HepG2 (cell line): Measurements from ENCODE around the gene TBC1D4.

Source experiments
- ATF7 ChIP-seq, 2 experiments: fragments of 450-650 bp in 1 of 2; sonication (generic) in 1 of 2; formaldehyde crosslinking in 1 of 2; IDR thresholded peaks; 2 replicates each; pipeline versions ENCODE4 v1.4.0 to v1.6.1; 2016 to 2020; ENCODE audit warnings: antibody characterized with exemption in 1 of 2, mild to moderate bottlenecking in 1 of 2, missing genetic modification reagents in 1 of 2
- BRCA1 ChIP-seq: sonication (generic); formaldehyde crosslinking; IDR thresholded peaks from 2 replicates; pipeline ENCODE4 v1.4.0; 2020; ENCODE audit warnings: missing genetic modification reagents
- GATA4 ChIP-seq: sonication (generic); IDR thresholded peaks from 2 replicates; pipeline ENCODE4 v1.6.1; 2016; ENCODE audit warnings: antibody characterized with exemption, low read depth, borderline replicate concordance
- HDAC2 ChIP-seq: sonication (generic); formaldehyde crosslinking; IDR thresholded peaks from 2 replicates; pipeline ENCODE4 v1.4.0; 2020; ENCODE audit warnings: missing genetic modification reagents
- NR1H2 ChIP-seq: sonication (generic); formaldehyde crosslinking; IDR thresholded peaks from 2 replicates; pipeline ENCODE4 v1.8.1; 2022; ENCODE audit warnings: low read depth, missing genetic modification reagents, borderline replicate concordance
- POLR2AphosphoS5 ChIP-seq: IDR thresholded peaks from 2 replicates; pipeline ENCODE4 v1.6.1; 2012; ENCODE audit warnings: low read depth, low read length
- SMAD1 ChIP-seq: sonication (generic); formaldehyde crosslinking; IDR thresholded peaks from 2 replicates; pipeline ENCODE4 v1.4.0; 2020; ENCODE audit warnings: missing genetic modification reagents, low read depth, mild to moderate bottlenecking, borderline replicate concordance
- ZFP37 ChIP-seq: sonication (generic); formaldehyde crosslinking; IDR thresholded peaks from 2 replicates; pipeline ENCODE4 v1.4.0; 2020; ENCODE audit warnings: missing genetic modification reagents, borderline replicate concordance
- ZNF263 ChIP-seq: sonication (generic); formaldehyde crosslinking; IDR thresholded peaks from 2 replicates; pipeline ENCODE4 v1.4.0; 2020; ENCODE audit warnings: missing genetic modification reagents
- ZNF784 ChIP-seq: sonication (generic); formaldehyde crosslinking; IDR thresholded peaks from 2 replicates; pipeline ENCODE4 v1.5.1; 2020; ENCODE audit warnings: missing genetic modification reagents, mild to moderate bottlenecking, borderline replicate concordance
- TF ChIP-seq, protein P1 (sequence below): sonication (generic); formaldehyde crosslinking; IDR thresholded peaks from 2 replicates; pipeline ENCODE4 v1.4.0; 2020; ENCODE audit warnings: mild to moderate bottlenecking, missing genetic modification reagents
- TF ChIP-seq, protein P2 (sequence below): sonication (generic); formaldehyde crosslinking; IDR thresholded peaks from 2 replicates; pipeline ENCODE4 v1.5.0; 2020; ENCODE audit warnings: mild to moderate bottlenecking, missing genetic modification reagents, moderate library complexity
- TF ChIP-seq, protein P3 (sequence below): sonication (generic); formaldehyde crosslinking; IDR thresholded peaks from 2 replicates; pipeline ENCODE4 v1.8.1; 2022; ENCODE audit warnings: low read depth, mild to moderate bottlenecking, missing genetic modification reagents

DNA sequence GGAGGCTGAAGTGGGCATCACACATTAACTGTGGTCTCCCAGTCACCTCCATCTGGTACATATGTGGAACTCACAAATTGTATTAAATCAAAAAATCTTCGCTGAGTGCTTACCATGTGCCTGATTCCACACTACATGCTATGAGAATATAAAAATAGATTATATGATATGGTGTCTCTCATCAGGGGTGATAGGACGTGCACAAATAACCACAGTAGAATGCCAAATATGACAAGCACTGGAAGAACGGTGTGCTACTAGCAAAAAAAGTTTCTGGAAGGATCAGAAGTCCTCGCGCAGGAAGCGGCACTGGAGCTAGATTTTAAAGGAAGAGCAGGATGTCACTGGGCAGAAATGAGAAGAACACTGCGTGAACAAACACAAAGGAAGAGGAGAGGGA lies 62.3 kb downstream of the TBC1D4 start:
- TF ChIP-seq, protein P1, sequence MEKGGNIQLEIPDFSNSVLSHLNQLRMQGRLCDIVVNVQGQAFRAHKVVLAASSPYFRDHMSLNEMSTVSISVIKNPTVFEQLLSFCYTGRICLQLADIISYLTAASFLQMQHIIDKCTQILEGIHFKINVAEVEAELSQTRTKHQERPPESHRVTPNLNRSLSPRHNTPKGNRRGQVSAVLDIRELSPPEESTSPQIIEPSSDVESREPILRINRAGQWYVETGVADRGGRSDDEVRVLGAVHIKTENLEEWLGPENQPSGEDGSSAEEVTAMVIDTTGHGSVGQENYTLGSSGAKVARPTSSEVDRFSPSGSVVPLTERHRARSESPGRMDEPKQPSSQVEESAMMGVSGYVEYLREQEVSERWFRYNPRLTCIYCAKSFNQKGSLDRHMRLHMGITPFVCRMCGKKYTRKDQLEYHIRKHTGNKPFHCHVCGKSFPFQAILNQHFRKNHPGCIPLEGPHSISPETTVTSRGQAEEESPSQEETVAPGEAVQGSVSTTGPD (CRISPR knock-in tag), result no peak
- TF ChIP-seq ZNF784 (CRISPR knock-in tag) (no peak), ZFP37 (CRISPR knock-in tag) (no peak), HDAC2 (CRISPR knock-in tag) (no peak), GATA4 (no peak), POLR2AphosphoS5 (no peak), SMAD1 (CRISPR knock-in tag) (no peak), BRCA1 (CRISPR knock-in tag) (no peak), ZNF263 (CRISPR knock-in tag) (no peak), ATF7 (IDR thresholded peaks at IDR 0.05) (no peak), ATF7 (CRISPR knock-in tag; IDR thresholded peaks at IDR 0.05) (no peak), NR1H2 (CRISPR knock-in tag) (no peak)
- TF ChIP-seq, protein P2, sequence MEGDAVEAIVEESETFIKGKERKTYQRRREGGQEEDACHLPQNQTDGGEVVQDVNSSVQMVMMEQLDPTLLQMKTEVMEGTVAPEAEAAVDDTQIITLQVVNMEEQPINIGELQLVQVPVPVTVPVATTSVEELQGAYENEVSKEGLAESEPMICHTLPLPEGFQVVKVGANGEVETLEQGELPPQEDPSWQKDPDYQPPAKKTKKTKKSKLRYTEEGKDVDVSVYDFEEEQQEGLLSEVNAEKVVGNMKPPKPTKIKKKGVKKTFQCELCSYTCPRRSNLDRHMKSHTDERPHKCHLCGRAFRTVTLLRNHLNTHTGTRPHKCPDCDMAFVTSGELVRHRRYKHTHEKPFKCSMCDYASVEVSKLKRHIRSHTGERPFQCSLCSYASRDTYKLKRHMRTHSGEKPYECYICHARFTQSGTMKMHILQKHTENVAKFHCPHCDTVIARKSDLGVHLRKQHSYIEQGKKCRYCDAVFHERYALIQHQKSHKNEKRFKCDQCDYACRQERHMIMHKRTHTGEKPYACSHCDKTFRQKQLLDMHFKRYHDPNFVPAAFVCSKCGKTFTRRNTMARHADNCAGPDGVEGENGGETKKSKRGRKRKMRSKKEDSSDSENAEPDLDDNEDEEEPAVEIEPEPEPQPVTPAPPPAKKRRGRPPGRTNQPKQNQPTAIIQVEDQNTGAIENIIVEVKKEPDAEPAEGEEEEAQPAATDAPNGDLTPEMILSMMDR, result no peak
- TF ChIP-seq, protein P3, sequence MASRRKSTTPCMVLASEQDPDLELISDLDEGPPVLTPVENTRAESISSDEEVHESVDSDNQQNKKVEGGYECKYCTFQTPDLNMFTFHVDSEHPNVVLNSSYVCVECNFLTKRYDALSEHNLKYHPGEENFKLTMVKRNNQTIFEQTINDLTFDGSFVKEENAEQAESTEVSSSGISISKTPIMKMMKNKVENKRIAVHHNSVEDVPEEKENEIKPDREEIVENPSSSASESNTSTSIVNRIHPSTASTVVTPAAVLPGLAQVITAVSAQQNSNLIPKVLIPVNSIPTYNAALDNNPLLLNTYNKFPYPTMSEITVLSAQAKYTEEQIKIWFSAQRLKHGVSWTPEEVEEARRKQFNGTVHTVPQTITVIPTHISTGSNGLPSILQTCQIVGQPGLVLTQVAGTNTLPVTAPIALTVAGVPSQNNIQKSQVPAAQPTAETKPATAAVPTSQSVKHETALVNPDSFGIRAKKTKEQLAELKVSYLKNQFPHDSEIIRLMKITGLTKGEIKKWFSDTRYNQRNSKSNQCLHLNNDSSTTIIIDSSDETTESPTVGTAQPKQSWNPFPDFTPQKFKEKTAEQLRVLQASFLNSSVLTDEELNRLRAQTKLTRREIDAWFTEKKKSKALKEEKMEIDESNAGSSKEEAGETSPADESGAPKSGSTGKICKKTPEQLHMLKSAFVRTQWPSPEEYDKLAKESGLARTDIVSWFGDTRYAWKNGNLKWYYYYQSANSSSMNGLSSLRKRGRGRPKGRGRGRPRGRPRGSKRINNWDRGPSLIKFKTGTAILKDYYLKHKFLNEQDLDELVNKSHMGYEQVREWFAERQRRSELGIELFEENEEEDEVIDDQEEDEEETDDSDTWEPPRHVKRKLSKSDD, result no peak
